Measurements from ENCODE around the gene RIPK4.

DNA sequence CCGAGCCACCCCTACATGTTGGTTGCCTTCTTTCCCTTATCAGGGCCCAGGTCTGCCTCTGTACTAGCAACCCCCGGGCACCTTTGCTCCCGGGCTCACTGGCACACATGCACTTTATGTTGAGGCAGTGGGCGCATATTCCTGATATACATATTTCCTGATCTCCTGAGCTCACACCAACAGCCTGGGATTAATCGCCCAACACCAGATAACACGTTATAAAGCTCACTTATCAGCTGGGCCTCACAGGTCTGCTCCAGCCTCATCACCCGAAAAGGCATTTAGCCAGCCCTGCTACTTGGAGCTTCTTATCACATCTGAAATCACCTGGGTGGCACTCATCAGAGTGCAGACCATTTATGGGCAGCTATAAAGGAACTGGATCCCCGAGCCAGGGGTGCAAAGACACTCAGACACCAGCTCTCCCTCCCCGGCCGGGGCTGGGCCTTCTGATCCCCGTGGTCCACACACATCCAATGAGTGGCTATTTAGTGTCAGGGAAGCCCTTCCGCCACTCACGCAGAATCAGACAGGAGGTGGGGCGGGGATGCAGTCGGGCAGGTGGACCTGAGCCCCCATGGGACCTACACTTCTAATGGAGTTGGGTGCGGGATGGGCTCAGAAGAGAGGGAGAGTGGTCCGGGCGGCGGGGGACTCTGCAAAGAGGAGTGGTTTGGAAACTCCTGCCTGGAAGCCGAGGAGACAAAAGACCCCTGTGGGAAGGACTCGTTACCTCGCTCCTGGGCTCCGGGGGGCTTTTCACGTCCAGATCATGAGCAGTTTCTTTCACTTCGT is 21.6 kb downstream of the RIPK4 start:
- no peak for TF ChIP-seq EZH2 (IDR thresholded peaks at IDR 0.05; ENCODE audit: insufficient read depth, poor library complexity, severe bottlenecking)
- TF ChIP-seq EZH2phosphoT487 (IDR thresholded peaks at IDR 0.05; ENCODE audit: insufficient read depth, low read depth) = no peak
